SK-N-SH (cell line): ENCODE measurements around the gene PITX1. TPM values are rescaled to one million over a fixed set of nuclear protein-coding genes. Genes with fewer than 3 reads are reported as not detected.

ENCODE experiments used
- CTCF ChIA-PET: fragments of 300-600, 350-600 bp; formaldehyde crosslinking; extraction: SDS; loops from one replicate; lab custom pipeline; 2021; lab: Yijun Ruan, JAX
- POLR2A ChIA-PET: fragments of 350-600 bp; sonication (Branson Sonifier 250); formaldehyde crosslinking; extraction: SDS; loops from one replicate; lab custom pipeline; 2020; ENCODE audit warnings: antibody characterized with exemption, inconsistent platforms; lab: Yijun Ruan, JAX
- DNase-seq: peaks from one replicate; pipeline ENCODE4 v3.0.0; 2012
- H2AFZ ChIP-seq: fragments of 200-600 bp; sonication (generic); 2 replicates; pipeline ENCODE4 v1.8.1; 2016; ENCODE audit warnings: antibody characterized with exemption, mild to moderate bottlenecking, low read depth
- H3F3A ChIP-seq: fragments of 200-600 bp; sonication (generic); replicated peaks from 2 replicates; pipeline ENCODE3; 2016; ENCODE audit warnings: antibody characterized with exemption, mild to moderate bottlenecking; ENCODE audit not compliant: insufficient read depth
- H3K27ac ChIP-seq, 2 experiments: fragments of 200-500 bp in 1 of 2; fragments of 200-600 bp in 1 of 2; sonication (Bioruptor generic) in 1 of 2; sonication (generic), shearing (Covaris generic) in 1 of 2; 2 replicates each; pipeline versions ENCODE4 v1.5.1 to v1.6.1; 2014 to 2016; ENCODE audit warnings: low read depth in 2 of 2, inconsistent platforms in 1 of 2, low read length in 1 of 2, mild to moderate bottlenecking in 1 of 2, mixed read lengths in 1 of 2
- H3K27me3 ChIP-seq: fragments of 200-600 bp; sonication (generic), shearing (Covaris generic); 2 replicates; pipeline ENCODE4 v1.6.1; 2016; ENCODE audit warnings: mixed run types; ENCODE audit not compliant: insufficient read depth
- H3K36me3 ChIP-seq, 2 experiments: fragments of 200-500 bp in 1 of 2; fragments of 200-600 bp in 1 of 2; sonication (Bioruptor generic) in 1 of 2; sonication (generic) in 1 of 2; replicated peaks in 1 of 2; 2 replicates each; pipeline versions ENCODE3 to v1.5.1; 2014 to 2016; ENCODE audit warnings: low read length in 1 of 2, mild to moderate bottlenecking in 1 of 2; ENCODE audit not compliant: insufficient read depth in 2 of 2, control insufficient read depth in 1 of 2
- H3K4me1 ChIP-seq, 2 experiments: fragments of 200-500 bp in 1 of 2; fragments of 200-600 bp in 1 of 2; sonication (Bioruptor generic) in 1 of 2; sonication (generic), shearing (Covaris generic) in 1 of 2; 2 replicates each; pipeline versions ENCODE4 v1.5.1 to v1.6.1; 2014 to 2016; ENCODE audit warnings: low read depth in 1 of 2, low read length in 1 of 2, mixed run types in 1 of 2; ENCODE audit not compliant: insufficient read depth in 2 of 2, control insufficient read depth in 1 of 2
- H3K4me2 ChIP-seq: fragments of 200-600 bp; sonication (generic), shearing (Covaris generic); 2 replicates; pipeline ENCODE4 v1.6.1; 2017; ENCODE audit warnings: mixed run types
- H3K4me3 ChIP-seq, 2 experiments: fragments of 200-500 bp in 1 of 2; fragments of 200-600 bp in 1 of 2; sonication (Bioruptor generic) in 1 of 2; sonication (generic), shearing (Covaris generic) in 1 of 2; 2 replicates each; pipeline versions ENCODE4 v1.5.1 to v1.8.1; 2014 to 2016; ENCODE audit warnings: low read depth in 2 of 2, inconsistent platforms in 1 of 2, low read length in 1 of 2, mild to moderate bottlenecking in 1 of 2, mixed read lengths in 1 of 2, moderate library complexity in 1 of 2
- H3K79me2 ChIP-seq: fragments of 200-600 bp; sonication (generic); 2 replicates; pipeline ENCODE4 v1.8.1; 2017; ENCODE audit warnings: mild to moderate bottlenecking; ENCODE audit not compliant: insufficient read depth
- H3K9ac ChIP-seq: fragments of 200-600 bp; sonication (generic); 2 replicates; pipeline ENCODE4 v1.6.1; 2017; ENCODE audit warnings: mixed run types
- H3K9me2 ChIP-seq: fragments of 200-600 bp; sonication (generic); 2 replicates; pipeline ENCODE4 v1.6.1; 2017; ENCODE audit warnings: mixed run types
- H3K9me3 ChIP-seq: fragments of 200-600 bp; sonication (generic); 2 replicates; pipeline ENCODE4 v1.6.1; 2017; ENCODE audit warnings: mixed run types, mild to moderate bottlenecking, moderate library complexity
- H4K20me1 ChIP-seq: fragments of 200-600 bp; sonication (generic); 2 replicates; pipeline ENCODE4 v1.6.1; 2017; ENCODE audit warnings: mild to moderate bottlenecking, mixed run types; ENCODE audit not compliant: insufficient read depth
- ELF1 ChIP-seq: IDR thresholded peaks from 2 replicates; pipeline ENCODE4 v1.4.0; 2012
- EP300 ChIP-seq, 2 experiments: IDR thresholded peaks; 2 replicates each; pipeline versions ENCODE4 v1.4.0 to v1.6.1; 2012; ENCODE audit warnings: borderline replicate concordance in 1 of 2, low read depth in 1 of 2, low read length in 1 of 2
- EZH2phosphoT487 ChIP-seq: fragments of 200-600 bp; sonication (generic); IDR thresholded peaks from 2 replicates; pipeline ENCODE4 v1.6.1; 2017; ENCODE audit warnings: low read depth, mixed run types, mild to moderate bottlenecking, antibody characterized with exemption, moderate library complexity, borderline replicate concordance
- FOSL2 ChIP-seq: IDR thresholded peaks from 2 replicates; pipeline ENCODE4 v1.4.0; 2012; ENCODE audit warnings: low read depth, mild to moderate bottlenecking, moderate library complexity, borderline replicate concordance
- FOXM1 ChIP-seq: IDR thresholded peaks from 2 replicates; pipeline ENCODE4 v1.4.0; 2012; ENCODE audit warnings: low read depth, mild to moderate bottlenecking
- GATA2 ChIP-seq: sonication (generic); formaldehyde crosslinking; IDR thresholded peaks from 2 replicates; pipeline ENCODE4 v1.5.0; 2020; ENCODE audit warnings: mild to moderate bottlenecking, missing genetic modification reagents
- IRF3 ChIP-seq: fragments of 150-350 bp; IDR thresholded peaks from 2 replicates; pipeline ENCODE4 v1.6.1; 2016; ENCODE audit warnings: mild to moderate bottlenecking, low read depth, low read length
- JUND ChIP-seq: IDR thresholded peaks from 2 replicates; pipeline ENCODE4 v1.4.0; 2012
- MAX ChIP-seq: IDR thresholded peaks from 2 replicates; pipeline ENCODE4 v1.4.0; 2012; ENCODE audit warnings: low read depth
- MEF2A ChIP-seq: IDR thresholded peaks from 2 replicates; pipeline ENCODE4 v1.4.0; 2012; ENCODE audit warnings: low read depth, borderline replicate concordance
- MXI1 ChIP-seq: IDR thresholded peaks from 2 replicates; pipeline ENCODE4 v1.6.1; 2012; ENCODE audit warnings: mild to moderate bottlenecking, low read depth, low read length, improper control_type of control experiment
- NFIC ChIP-seq: IDR thresholded peaks from 2 replicates; pipeline ENCODE4 v1.4.0; 2012; ENCODE audit warnings: borderline replicate concordance
- PBX3 ChIP-seq: IDR thresholded peaks from 2 replicates; pipeline ENCODE4; 2012
- POLR2AphosphoS5 ChIP-seq: IDR thresholded peaks from 2 replicates; pipeline ENCODE4 v1.6.1; 2012; ENCODE audit warnings: low read depth, low read length
- RAD21 ChIP-seq: IDR thresholded peaks from 2 replicates; pipeline ENCODE4 v1.6.1; 2012; ENCODE audit warnings: mild to moderate bottlenecking, low read length
- RFX5 ChIP-seq: IDR thresholded peaks from 2 replicates; pipeline ENCODE4 v1.6.1; 2012; ENCODE audit warnings: mild to moderate bottlenecking, improper control_type of control experiment, low read length
- RXRA ChIP-seq: IDR thresholded peaks from 2 replicates; pipeline ENCODE4 v1.4.0; 2012; ENCODE audit warnings: low read depth, mild to moderate bottlenecking, borderline replicate concordance
- TEAD4 ChIP-seq: IDR thresholded peaks from 2 replicates; pipeline ENCODE4 v1.4.0; 2012; ENCODE audit warnings: mild to moderate bottlenecking, borderline replicate concordance; ENCODE audit not compliant: insufficient read depth
- YY1 ChIP-seq: IDR thresholded peaks from 2 replicates; pipeline ENCODE4 v1.4.0; 2012; ENCODE audit warnings: low read depth, mild to moderate bottlenecking
- WGBS: methylation state at CpG from one replicate; pipeline ENCODE4 v1.1.6; 2017; ENCODE audit warnings: low lambda C conversion rate; 5-methylcytosine and 5-hydroxymethylcytosine counted together
- polyA plus RNA-seq, 3 experiments: library from polyadenylated mRNA; depleted of rRNA; stranded (reverse); fragments of >200 nt; gene quantifications; 2 replicates each; pipeline ENCODE4 v1.2.3, GENCODE V29; 2012
- TF ChIP-seq, protein P1 (sequence below): IDR thresholded peaks from 2 replicates; pipeline ENCODE4 v1.6.1; 2012; ENCODE audit warnings: mild to moderate bottlenecking, low read depth, low read length, moderate library complexity

The PITX1 gene
- polyA plus RNA-seq, 1 of the 3 experiments (the other 2 are of a cell fraction) = not detected

DNA sequence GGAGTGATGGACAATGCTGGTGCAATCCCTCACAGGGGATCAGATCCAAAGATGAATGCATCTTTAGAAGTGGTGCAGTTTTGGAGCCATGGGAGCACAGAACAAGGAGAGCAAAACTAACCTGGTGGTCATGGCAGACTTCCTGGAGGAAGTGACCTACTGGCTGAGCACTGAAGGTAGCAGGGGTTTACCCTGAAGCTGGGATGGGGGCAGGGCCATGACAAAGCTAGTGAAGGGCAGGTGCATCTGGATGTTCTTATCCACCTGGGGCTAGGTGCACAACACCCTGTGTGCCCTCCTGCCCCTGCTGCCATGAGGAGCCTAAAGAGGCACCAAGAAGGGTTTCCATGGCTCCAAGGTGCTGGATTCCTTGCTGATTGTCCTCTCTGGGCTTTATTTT is 11.5 kb upstream of the PITX1 start:
- peaks cover 86% of the 10 kb centered on the region for H3K27me3 ChIP-seq
- no peak for TF ChIP-seq NFIC
- TF ChIP-seq RFX5 = no peak
- TF ChIP-seq PBX3 = no peak
- TF ChIP-seq FOXM1 = no peak
- TF ChIP-seq FOSL2 = no peak
- no peak for TF ChIP-seq MXI1
- no peak for TF ChIP-seq RAD21
- TF ChIP-seq, all 33 proteins: peak for 0
- POLR2A ChIA-PET = no interaction called here
- Histone ChIP-seq H3K4me3 (no peak overlapping the region), H3K79me2 (no peaks in the 10 kb centered on the region), H3K9ac (no peak overlapping the region), H3K4me1 (no peaks in the 10 kb centered on the region; a peak in 1 of 4 replicates), H4K20me1 (0 out of 2 replicates have a peak, but pooled peaks cover 3% of the 10 kb centered on the region), H3K27ac (no peak overlapping the region), H3K9me3 (no peaks in the 10 kb centered on the region), H3K9me2 (no peaks in the 10 kb centered on the region), H3K4me2 (no peak overlapping the region), H2AFZ (no peak overlapping the region), H3F3A (no peaks in the 10 kb centered on the region), H3K36me3 (no peaks in the 10 kb centered on the region)
- no peak for DNase-seq
- CTCF ChIA-PET = interaction anchor here (1.1 kb wide), 1 partner anchor 15 kb away, joined by 3 read pairs; no protein-coding TSS in a partner anchor

DNA sequence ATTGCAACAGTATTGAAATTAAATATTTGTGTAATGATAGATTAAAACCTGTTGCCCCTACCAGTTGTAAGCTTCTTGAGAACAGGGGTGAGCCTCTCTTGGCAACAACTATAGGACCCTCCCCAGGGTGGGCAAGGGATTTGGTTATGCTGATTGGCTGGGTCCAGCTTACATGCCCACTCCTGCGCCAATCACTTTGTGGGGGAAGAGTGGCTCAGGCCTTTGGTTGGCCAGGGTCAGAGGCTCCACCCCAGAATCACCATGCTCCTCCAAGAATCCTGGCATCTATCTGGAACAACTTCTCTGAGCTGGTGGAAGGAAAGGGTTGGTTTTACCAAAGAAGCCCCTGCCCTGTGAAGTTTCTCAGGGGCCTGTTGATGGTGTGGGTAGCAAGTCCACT is 8.6 kb upstream of the PITX1 start:
- Histone ChIP-seq H3K4me2 (no peak overlapping the region), H3K27me3 (peaks cover 91% of the 10 kb centered on the region)

More for the DNA sequence above, 8.6 kb upstream of the PITX1 start:
- no peaks in the 10 kb centered on the region for H3F3A ChIP-seq
- H2AFZ ChIP-seq = no peak overlapping the region
- H3K9ac ChIP-seq = no peak overlapping the region
- CTCF ChIA-PET = interaction anchor here (0.6 to 1.1 kb wide), 4 partner anchors 26 to 415 kb away, joined by 3 read pairs; no protein-coding TSS in a partner anchor
- no peaks in the 10 kb centered on the region for H3K79me2 ChIP-seq
- no peak overlapping the region for H3K4me3 ChIP-seq
- H3K27ac ChIP-seq = no peak overlapping the region
- WGBS = 88% methylated on average over 1 of the region's 1 CpG
- POLR2A ChIA-PET = no interaction called here
- no peaks in the 10 kb centered on the region for H3K36me3 ChIP-seq
- no peaks in the 10 kb centered on the region; a peak in 1 of 4 replicates for H3K4me1 ChIP-seq
- DNase-seq = no peak
- H3K9me2 ChIP-seq = no peaks in the 10 kb centered on the region
- H4K20me1 ChIP-seq = 0 out of 2 replicates have a peak, but pooled peaks cover 5% of the 10 kb centered on the region
- TF ChIP-seq POLR2AphosphoS5 (no peak), RXRA (no peak), ELF1 (no peak), TEAD4 (no peak), GATA2 (no peak), YY1 (no peak), EP300 (IDR thresholded peaks at IDR 0.05; ENCODE audit: borderline replicate concordance in 1 of 2, low read depth in 1 of 2, low read length in 1 of 2) (no peak), FOXM1 (no peak), EZH2phosphoT487 (no peak), MAX (no peak), IRF3 (no peak), JUND (no peak), MEF2A (no peak)
- TF ChIP-seq, protein P1, sequence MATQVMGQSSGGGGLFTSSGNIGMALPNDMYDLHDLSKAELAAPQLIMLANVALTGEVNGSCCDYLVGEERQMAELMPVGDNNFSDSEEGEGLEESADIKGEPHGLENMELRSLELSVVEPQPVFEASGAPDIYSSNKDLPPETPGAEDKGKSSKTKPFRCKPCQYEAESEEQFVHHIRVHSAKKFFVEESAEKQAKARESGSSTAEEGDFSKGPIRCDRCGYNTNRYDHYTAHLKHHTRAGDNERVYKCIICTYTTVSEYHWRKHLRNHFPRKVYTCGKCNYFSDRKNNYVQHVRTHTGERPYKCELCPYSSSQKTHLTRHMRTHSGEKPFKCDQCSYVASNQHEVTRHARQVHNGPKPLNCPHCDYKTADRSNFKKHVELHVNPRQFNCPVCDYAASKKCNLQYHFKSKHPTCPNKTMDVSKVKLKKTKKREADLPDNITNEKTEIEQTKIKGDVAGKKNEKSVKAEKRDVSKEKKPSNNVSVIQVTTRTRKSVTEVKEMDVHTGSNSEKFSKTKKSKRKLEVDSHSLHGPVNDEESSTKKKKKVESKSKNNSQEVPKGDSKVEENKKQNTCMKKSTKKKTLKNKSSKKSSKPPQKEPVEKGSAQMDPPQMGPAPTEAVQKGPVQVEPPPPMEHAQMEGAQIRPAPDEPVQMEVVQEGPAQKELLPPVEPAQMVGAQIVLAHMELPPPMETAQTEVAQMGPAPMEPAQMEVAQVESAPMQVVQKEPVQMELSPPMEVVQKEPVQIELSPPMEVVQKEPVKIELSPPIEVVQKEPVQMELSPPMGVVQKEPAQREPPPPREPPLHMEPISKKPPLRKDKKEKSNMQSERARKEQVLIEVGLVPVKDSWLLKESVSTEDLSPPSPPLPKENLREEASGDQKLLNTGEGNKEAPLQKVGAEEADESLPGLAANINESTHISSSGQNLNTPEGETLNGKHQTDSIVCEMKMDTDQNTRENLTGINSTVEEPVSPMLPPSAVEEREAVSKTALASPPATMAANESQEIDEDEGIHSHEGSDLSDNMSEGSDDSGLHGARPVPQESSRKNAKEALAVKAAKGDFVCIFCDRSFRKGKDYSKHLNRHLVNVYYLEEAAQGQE = no peak
- H3K9me3 ChIP-seq = no peaks in the 10 kb centered on the region
